GM18907 (cell line): ENCODE measurements around the gene NEURL1.

ENCODE experiments used
- ATAC-seq: cut with Tn5 transposase; IDR thresholded peaks from one replicate; pipeline ENCODE4 v1.9.1; 2021; ENCODE audit warnings: mild to moderate bottlenecking, moderate library complexity; ENCODE audit not compliant: unreplicated experiment

The NEURL1 gene

GRCh38 chr10:103543617-103544525, 50.4 kb downstream of the NEURL1 start:
- ATAC-seq = no peak

GRCh38 chr10:103544657-103545310, 51.3 kb downstream of the NEURL1 start:
- ATAC-seq = no peak

DNA sequence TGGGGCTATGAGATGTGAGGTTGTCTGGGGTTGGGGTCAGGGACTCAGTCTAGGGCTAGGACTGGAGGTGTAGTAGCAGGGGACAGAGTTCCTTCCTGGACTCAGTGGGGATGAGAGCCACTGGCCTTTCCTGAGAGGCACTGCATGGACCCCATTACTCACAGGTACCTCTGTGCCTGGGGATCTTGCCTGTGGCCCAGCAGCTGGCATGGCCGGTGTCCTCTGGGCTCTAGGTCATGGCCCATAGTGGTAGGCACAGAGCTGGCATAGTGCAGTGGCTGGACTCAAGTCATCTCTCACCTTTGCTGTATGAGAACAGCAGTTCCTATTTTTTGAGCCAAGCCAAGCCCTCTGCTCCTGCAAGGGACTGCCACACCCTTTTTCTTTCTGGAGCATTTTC, 51.9 kb downstream of the NEURL1 start:
- no peak for ATAC-seq

GRCh38 chr10:103545771-103546281, 52.3 kb downstream of the NEURL1 start:
- ATAC-seq = no peak

DNA sequence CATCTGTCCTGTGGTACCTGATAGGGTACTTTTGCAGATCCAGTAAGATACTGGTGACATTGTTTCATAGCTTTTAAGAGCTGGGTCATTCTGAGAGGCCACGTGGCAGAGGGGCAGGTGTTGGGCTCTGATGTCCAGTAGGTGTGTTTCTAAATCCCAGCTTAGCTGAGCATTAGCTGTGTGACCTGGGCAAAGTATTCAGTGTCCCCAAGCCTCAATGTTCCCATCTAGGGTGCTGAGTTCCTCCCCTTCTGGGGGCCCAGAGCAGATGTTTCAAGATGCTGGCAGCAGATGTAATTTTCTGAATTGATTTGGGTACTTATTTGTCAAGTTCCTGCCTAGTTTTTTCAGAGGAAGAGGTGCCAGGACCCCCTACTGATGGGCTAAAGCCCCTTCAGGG, 52.9 kb downstream of the NEURL1 start:
- ATAC-seq = no peak

DNA sequence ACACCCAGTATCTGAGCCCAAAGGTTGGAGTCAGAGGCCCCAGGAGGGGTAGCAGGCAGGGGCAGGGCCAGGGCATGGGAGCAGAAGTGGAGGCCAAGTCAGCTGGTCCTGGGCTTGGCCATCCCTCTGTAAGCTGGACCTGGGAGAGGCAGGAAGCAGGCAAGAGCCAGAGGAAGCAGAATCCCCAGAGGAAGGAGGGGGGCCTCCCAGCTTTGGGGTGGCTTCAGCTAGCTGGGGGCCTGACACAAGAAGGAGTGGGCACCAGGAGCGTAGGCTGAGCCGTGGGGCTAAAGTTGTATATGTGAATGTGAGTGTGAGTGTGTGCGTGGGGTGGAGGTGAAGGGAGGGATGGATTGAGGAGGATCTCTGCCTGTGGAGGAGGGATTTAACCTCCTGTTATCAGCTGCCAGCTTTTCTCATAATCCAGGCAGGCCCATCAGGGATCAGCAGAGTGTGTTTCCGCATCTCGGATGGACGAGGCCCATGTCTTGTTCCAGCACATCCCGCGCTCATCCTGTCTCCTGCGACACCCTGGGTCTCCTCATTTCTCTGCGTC, 54.0 kb downstream of the NEURL1 start:
- no peak for ATAC-seq

DNA sequence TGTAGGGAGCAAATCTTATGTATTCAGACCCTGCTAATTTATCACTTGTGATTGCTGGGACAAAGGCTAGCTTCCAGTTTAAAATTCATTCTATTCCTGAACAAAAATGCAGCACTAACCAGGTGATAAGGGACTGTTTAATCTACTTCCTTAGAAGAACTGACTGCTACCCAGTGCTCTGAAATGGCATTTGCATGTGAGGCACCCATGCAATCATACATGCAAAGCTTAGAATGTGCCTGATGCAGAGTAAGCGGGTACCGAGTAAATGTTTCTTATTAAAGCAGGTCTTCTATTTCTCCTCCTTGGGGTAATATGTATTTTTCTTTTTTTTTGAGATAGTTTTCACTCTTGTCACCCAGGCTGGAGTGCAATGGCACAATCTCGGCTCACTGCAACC, 54.5 kb downstream of the NEURL1 start:
- no peak for ATAC-seq

DNA sequence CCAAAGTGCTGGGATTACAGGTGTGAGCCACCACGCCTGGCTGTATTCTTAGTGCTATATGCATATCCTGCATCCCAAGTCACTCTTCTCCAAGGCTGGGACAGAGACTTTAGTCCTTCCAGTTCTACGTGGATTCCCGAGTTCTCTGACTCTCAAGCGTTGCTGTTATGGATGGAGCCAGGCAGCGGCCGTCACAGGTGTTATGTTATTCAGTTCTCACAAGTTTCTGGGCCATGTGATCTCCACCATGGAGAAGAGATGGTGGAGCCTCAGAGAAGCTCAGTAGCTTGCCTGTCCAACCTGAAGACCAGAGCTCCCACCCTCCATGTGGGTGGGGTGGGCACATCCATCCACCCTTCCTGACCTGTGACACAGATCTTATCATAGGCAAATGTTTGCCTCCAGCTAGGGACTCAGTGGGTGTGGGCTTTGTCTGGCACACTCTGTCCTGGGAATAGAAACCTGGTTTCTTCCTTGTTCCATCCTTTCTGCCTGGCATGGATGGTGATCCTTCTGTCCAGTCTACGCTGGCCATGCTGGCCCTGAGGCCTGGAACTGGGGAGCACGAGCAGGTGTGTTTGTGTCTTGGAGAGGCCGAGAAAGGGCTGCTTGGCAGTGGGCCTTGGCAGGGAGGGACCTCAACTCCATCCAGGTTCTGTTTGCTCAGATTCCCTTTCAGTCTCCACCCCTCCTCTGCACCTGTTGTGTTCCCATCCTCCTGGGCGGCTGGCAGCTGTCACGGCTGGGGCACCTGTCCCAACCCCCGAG, 55.3 kb downstream of the NEURL1 start:
- no peak for ATAC-seq

- no peak for ATAC-seq
These were observed 55.8 kb downstream of the NEURL1 start for GRCh38 chr10:103549349-103549685.

GRCh38 chr10:103550229-103550628, 56.7 kb downstream of the NEURL1 start:
- ATAC-seq = no peak

DNA sequence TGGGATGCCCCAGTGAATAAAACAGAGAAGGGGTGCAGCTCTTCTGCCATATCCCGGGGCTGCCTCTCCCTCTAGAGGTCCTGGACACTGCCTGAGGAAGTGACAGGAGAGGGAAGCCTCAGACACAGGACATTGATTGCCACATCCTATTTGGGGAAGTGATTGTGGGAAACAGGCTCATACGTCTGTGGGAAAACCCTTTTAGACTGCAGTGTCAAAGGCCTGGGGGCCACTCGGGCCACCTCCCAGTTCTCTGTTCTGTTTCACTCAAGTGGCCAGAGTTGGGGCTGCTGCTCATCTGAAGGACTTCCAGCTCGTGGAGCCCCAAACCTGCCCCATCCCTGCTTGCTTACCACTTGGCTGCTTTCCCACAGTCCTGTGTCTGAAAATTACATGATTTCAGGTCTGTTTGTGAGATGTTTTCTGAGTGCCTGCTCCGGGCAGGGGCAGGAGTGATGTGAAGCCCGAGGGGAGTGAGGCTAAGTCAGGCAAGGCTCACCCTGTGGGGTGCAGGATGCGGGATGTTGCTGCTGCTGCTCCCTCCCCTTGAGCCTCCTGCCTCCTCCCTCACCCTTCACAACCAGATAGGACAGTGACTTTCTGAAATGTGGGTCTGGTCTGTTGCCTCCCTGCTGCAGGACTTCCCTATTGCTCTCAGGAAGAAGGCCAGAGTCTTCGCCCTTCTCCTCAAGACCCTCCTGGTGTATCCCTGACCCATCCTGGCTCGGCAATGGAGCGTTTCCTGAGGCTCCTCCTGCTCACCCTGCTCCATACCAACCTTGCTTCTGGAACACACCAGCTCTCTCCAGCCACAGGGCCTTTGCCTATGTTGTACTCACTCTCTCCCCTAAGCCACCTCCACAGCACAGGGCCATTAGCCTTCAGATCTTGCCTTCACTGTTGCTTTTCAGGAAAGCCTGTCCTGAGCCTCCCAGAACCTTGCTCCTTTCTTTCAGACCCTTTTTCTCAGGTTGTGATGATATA, 58.4 kb downstream of the NEURL1 start:
- no peak for ATAC-seq

- ATAC-seq = no peak
These were observed 59.6 kb downstream of the NEURL1 start for GRCh38 chr10:103552856-103553742.

- no peak for ATAC-seq
These were observed 60.4 kb downstream of the NEURL1 start for GRCh38 chr10:103553743-103554487.

GRCh38 chr10:103554488-103555324, 61.2 kb downstream of the NEURL1 start:
- no peak for ATAC-seq

- no peak for ATAC-seq
These were observed 61.8 kb downstream of the NEURL1 start for GRCh38 chr10:103555325-103555649.

- ATAC-seq = no peak
These were observed 62.2 kb downstream of the NEURL1 start for GRCh38 chr10:103555712-103556111.

DNA sequence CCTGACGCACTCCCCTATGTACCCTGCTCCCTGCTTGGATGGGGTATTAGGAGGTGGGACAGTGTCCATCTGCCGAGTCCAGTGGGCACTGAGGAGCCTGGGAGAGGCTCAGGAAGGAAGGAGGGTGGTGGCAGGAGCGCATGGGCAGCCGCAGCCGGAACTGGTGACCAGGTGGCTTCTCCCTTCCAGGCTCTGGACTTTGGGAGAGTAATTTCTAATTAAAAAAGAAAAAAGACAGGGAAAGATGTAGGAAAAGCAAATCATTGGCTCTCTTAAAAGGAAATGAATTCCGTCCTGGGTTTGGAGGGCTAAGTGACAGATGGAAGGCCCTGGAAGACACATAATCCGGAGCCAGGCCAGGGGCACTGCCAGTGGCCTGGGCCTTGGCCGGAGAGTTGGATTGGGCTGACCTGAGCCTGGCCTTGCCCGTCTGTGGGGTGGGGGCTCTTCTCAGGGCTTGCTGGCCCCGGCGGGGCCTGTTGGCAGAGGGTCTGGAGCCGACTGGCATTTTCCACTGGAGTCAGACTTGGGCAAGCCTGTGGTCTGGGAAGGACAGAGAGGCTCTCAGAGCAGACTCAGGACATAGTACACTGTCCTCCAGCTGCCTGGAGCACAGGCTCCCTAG, 63.0 kb downstream of the NEURL1 start:
- ATAC-seq = no peak
